ENCODE data around the gene DESI2.

- TF ChIP-seq POLR2A (IDR thresholded peaks at IDR 0.05; ENCODE audit: low read depth, low read length) (no peak), TAF1 (IDR thresholded peaks at IDR 0.05; ENCODE audit: borderline replicate concordance, low read depth, low read length) (no peak)
Observed at GRCh38 chr1:244700808-244701207, 47.9 kb downstream of the DESI2 start.

Data from GM12892 (cell line).